Measurements from ENCODE around the gene PAQR9.

DNA sequence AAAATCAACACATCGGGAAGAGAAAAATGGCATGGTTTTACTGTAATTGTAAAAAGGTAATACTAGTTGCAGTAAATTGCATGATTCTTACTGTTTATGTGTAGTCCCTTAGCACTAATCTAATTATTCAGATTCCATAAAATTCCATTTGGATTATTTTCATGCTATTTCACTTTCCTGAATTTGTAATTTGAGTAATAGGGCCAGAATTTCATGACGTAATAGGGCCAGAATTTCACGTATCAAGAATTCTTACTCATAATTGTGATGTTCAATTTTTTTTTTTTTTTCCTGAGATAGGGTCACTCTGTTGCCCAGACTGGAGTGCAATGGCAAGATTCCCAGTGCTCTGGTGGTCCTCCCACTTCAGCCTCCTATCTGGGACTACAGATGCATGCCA lies 35.0 kb upstream of the PAQR9 start:
- TF ChIP-seq, protein P1, sequence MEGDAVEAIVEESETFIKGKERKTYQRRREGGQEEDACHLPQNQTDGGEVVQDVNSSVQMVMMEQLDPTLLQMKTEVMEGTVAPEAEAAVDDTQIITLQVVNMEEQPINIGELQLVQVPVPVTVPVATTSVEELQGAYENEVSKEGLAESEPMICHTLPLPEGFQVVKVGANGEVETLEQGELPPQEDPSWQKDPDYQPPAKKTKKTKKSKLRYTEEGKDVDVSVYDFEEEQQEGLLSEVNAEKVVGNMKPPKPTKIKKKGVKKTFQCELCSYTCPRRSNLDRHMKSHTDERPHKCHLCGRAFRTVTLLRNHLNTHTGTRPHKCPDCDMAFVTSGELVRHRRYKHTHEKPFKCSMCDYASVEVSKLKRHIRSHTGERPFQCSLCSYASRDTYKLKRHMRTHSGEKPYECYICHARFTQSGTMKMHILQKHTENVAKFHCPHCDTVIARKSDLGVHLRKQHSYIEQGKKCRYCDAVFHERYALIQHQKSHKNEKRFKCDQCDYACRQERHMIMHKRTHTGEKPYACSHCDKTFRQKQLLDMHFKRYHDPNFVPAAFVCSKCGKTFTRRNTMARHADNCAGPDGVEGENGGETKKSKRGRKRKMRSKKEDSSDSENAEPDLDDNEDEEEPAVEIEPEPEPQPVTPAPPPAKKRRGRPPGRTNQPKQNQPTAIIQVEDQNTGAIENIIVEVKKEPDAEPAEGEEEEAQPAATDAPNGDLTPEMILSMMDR (conservative IDR thresholded peaks at IDR 0.05 in 1 of 2, IDR thresholded peaks at IDR 0.05 in 1 of 2; ENCODE audit: extremely low read depth in 1 of 2, insufficient read depth in 1 of 2, low read depth in 1 of 2, low read length in 2 of 2), result no peak
- TF ChIP-seq EZH2 (IDR thresholded peaks at IDR 0.05; ENCODE audit: borderline replicate concordance, low read length), result no peak

Data from mammary epithelial cell (primary cell).